NCI-H226 (cell line): Measurements from ENCODE around the gene BRD8.
"Not testable (repeated sequence)": the region's sequence is repeated elsewhere in the genome, so short reads cannot be mapped to it uniquely, and the experiment has no call there.

Source experiments
- DNase-seq: peaks from one replicate; pipeline ENCODE4 v3.0.0-alpha.2; 2015

The BRD8 gene

GRCh38 chr5:138160706-138161105 lies 17.7 kb downstream of the BRD8 start:
- DNase-seq = no peak

GRCh38 chr5:138159666-138160065 lies 18.8 kb downstream of the BRD8 start:
- DNase-seq = no peak

- DNase-seq = no peak
Measured at GRCh38 chr5:138157626-138158025, 20.8 kb downstream of the BRD8 start.

GRCh38 chr5:138155977-138156376 lies 22.5 kb downstream of the BRD8 start:
- not testable (repeated sequence) for DNase-seq

- peak; percentile 69 for DNase-seq
Measured at GRCh38 chr5:138149530-138149929, 28.9 kb downstream of the BRD8 start.

GRCh38 chr5:138148811-138149210 lies 29.6 kb downstream of the BRD8 start:
- DNase-seq = peak; percentile 91

GRCh38 chr5:138143578-138143977 lies 34.9 kb downstream of the BRD8 start:
- not testable (repeated sequence) for DNase-seq

- DNase-seq = no peak
Measured at GRCh38 chr5:138141734-138142133, 36.7 kb downstream of the BRD8 start.

- no peak for DNase-seq
Measured at GRCh38 chr5:138140268-138140667, 38.2 kb downstream of the BRD8 start.

- no peak for DNase-seq
Measured at GRCh38 chr5:138139781-138140090, 38.7 kb downstream of the BRD8 start.

GRCh38 chr5:138138949-138139780 lies 39.3 kb downstream of the BRD8 start, which contains the start of gene NME5:
Gene NME5, minus strand, starts transcription at chr5:138139428. Its CDS starts 648 bp downstream, at chr5:138138780.
- no peak for DNase-seq

- DNase-seq = no peak
Measured at GRCh38 chr5:138132543-138132942, 45.9 kb downstream of the BRD8 start.

- no peak for DNase-seq
Measured at GRCh38 chr5:138129347-138129746, 49.1 kb downstream of the BRD8 start.

- DNase-seq = no peak
Measured at GRCh38 chr5:138128334-138128733, 50.1 kb downstream of the BRD8 start.

GRCh38 chr5:138115254-138115653 lies 63.2 kb downstream of the BRD8 start:
- DNase-seq = no peak

- DNase-seq = no peak
Measured at GRCh38 chr5:138111937-138112336, 66.5 kb downstream of the BRD8 start.

- DNase-seq = no peak
Measured at GRCh38 chr5:138111181-138111580, 67.2 kb downstream of the BRD8 start.

GRCh38 chr5:138110266-138110963 lies 68.0 kb downstream of the BRD8 start:
- no peak for DNase-seq

- DNase-seq = no peak
Measured at GRCh38 chr5:138109463-138110265, 68.8 kb downstream of the BRD8 start.

GRCh38 chr5:138107213-138107612 lies 71.2 kb downstream of the BRD8 start:
- no peak for DNase-seq

- no peak for DNase-seq
Measured at GRCh38 chr5:138105709-138106108, 72.7 kb downstream of the BRD8 start.

- no peak for DNase-seq
Measured at GRCh38 chr5:138103319-138103637, 75.2 kb downstream of the BRD8 start.

- DNase-seq = no peak
Measured at GRCh38 chr5:138102454-138103318, 75.7 kb downstream of the BRD8 start.
